WI38 (cell line): ENCODE results near the gene HLA-E.
A peak's percentile ranks its signal among the peaks of the same experiment; 100 is the strongest.
"Not testable (repeated sequence)": the region's sequence is repeated elsewhere in the genome, so short reads cannot be mapped to it uniquely, and the experiment has no call there.

Source experiments
- H3K4me3 ChIP-seq: 2 replicates; pipeline ENCODE4 v1.5.1; 2011; ENCODE audit warnings: low read depth, mild to moderate bottlenecking, control low read depth, low read length
- CTCF ChIP-seq: IDR thresholded peaks from 2 replicates; pipeline ENCODE4 v1.5.1; 2012; ENCODE audit warnings: low read depth, mild to moderate bottlenecking, control low read depth, low read length

HLA-E gene

GRCh38 chr6:30463242-30463641 is 26.1 kb upstream of the HLA-E start:
- TF ChIP-seq CTCF: no peak
- H3K4me3 ChIP-seq: no peak overlapping the region

GRCh38 chr6:30463651-30464618 is 25.4 kb upstream of the HLA-E start:
- TF ChIP-seq CTCF: no peak
- no peak overlapping the region for H3K4me3 ChIP-seq

GRCh38 chr6:30465595-30466306 is 23.6 kb upstream of the HLA-E start:
- no peak for TF ChIP-seq CTCF
- H3K4me3 ChIP-seq: peak overlapping the region; percentile 43

GRCh38 chr6:30470968-30471367 is 18.3 kb upstream of the HLA-E start:
- no peak overlapping the region for H3K4me3 ChIP-seq
- no peak for TF ChIP-seq CTCF

- not testable (repeated sequence) for H3K4me3 ChIP-seq
Observed at GRCh38 chr6:30475116-30475515, 14.2 kb upstream of the HLA-E start.

GRCh38 chr6:30480536-30481156 is 8.7 kb upstream of the HLA-E start:
- H3K4me3 ChIP-seq: no peak overlapping the region
- no peak for TF ChIP-seq CTCF

GRCh38 chr6:30481211-30481964 is 7.9 kb upstream of the HLA-E start:
- no peak for TF ChIP-seq CTCF

More at GRCh38 chr6:30481211-30481964, 7.9 kb upstream of the HLA-E start:
- H3K4me3 ChIP-seq: no peak overlapping the region
